Stimulated activated CD8-positive, alpha-beta memory T cell treated with anti-CD3 and anti-CD28 coated beads, Interleukin-7, amount 100 ng/mL, for 48 hours (primary cell): ENCODE measurements around the gene SNX30.

Source experiments
- DNase-seq, 2 donors: peaks; one replicate each; pipeline ENCODE4 v3.0.0-alpha.2; 2020; ENCODE audit warnings: low read depth in 1 of 2; ENCODE audit errors: extremely low read depth in 1 of 2

The SNX30 gene

GRCh38 chr9:112751056-112751795 is 666 bp downstream of the SNX30 start:
- peak in 1 of 2 donors; percentile 34 for DNase-seq

GRCh38 chr9:112752334-112753125 is 2.0 kb downstream of the SNX30 start:
- no peak for DNase-seq

- peak in 1 of 2 donors; percentile 27 for DNase-seq
Measured at GRCh38 chr9:112753725-112754124, 3.2 kb downstream of the SNX30 start.

DNA sequence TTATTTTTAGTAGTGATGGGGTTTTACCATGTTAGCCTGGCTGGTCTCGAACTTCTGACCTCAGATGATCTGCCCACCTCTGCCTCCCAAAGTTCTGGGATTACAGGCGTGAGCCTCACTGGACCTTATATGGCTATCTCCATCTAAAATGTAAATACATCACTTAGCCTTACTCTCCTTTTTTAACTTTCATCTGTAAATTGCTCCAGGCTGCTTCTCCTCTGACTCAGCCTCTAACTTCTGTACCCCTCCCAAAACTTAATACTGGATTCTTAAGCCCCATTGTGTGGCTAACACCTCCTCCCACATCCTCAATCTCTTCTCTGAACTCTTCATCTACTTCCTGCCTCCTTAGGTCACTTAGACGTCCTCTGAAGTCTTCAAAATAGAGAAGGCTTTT is 4.0 kb downstream of the SNX30 start:
- no peak for DNase-seq

DNA sequence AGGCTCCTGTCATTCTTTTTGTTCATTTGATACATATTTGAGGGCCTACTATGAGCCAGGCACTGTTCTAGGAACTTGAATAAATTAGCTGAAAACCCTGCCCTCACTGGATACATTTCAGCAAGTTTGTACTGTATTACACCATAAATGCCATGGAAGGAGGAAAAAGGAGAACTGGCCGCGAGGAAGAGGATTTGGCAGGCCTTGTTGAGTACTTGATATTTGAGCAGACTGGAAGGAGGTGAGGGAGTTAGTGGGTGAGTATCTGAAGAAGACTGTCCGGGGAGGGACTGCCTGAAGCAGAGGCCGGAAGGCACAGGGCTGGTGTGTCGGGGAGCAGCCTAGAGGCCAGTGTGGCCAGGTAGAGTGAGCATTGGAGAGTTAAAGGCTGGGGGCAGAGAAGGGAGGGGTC is 4.5 kb downstream of the SNX30 start:
- no peak for DNase-seq

DNA sequence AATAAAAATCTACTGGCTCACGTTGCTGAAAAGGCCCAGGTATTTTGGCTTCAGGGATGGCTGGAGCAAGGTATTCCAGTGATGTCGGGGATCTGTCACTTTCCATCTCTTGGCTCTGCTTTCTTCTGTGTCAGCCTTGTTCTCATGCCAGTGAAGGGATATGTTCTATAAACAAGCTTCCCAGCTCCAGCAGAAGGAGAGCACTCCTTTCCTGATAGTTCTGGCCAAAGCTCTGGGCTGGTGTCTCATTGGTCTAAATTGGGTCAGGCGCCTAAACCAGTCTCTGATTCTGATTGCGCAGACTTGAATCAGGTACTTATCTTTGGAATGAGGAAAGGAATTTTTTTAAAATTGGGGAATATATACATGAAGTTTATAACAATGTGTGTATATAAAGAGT is 5.1 kb downstream of the SNX30 start:
- DNase-seq, result no peak

DNA sequence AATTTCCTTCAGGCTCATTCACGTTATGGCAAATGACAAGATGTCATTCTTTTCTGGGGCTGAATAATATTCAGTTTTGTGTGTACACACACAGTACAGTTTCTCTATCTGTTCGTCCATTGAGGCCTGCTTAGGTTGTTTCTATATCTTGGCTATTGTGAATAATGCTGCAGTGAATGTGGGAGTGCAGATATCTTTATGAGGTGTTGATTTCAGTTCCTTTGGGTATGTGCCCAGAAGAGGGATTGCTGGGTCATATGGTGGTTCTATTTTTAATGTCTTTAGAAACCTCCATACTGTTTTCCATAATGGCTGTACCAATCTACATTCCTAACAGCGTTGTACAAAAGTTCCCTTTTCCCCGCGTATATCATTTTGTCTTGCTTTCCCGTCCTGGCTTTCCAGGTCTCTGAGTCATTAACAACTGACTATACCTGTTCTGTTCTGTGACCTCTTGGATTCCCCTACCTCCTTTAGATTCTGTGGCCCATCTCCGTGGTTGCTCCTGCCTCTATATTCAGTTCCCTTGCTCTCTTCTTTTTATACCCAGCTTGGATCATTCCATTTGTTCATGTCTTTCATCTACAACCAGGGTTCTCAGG is 6.8 kb downstream of the SNX30 start:
- DNase-seq, result no peak

DNA sequence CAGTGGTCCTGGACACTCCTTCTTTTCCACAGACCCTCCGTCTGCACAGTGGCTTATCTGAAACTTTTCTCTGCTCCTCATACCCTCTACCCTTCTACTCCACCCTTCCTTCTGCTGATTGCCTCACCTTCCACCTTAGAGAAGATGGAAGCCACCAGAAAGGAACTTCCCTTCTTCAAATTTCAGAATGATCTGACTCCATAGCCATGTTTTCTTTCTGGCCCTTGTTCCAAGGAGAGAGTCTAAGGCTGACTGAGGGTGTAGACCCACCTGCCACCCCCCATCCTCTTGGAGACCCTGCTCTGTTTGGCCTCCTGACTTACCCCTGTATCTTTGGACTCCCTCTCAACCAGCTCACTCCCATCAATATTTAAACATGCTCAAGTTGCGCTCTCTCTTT is 7.4 kb downstream of the SNX30 start:
- no peak for DNase-seq

DNA sequence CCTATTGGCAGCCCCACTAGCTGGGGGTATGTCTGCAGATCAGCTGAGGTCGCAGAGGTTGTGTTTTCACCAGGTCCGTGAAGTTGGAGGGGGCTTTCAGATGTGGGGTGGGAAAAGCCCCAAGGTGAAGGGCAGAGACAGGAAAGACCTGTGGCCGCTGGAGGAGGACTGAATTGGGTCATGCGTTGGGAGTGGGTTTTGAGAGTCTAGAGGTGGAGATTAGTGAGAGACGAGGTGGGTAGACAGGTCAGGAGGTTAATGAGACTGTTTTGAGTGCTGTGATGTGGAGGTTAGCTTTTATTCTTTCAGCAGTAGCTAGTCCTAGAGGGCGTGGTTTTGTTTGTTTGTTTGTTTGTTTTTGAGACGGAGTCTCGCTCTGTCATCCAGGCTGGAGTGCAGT is 10.3 kb downstream of the SNX30 start:
- DNase-seq, result no peak

DNA sequence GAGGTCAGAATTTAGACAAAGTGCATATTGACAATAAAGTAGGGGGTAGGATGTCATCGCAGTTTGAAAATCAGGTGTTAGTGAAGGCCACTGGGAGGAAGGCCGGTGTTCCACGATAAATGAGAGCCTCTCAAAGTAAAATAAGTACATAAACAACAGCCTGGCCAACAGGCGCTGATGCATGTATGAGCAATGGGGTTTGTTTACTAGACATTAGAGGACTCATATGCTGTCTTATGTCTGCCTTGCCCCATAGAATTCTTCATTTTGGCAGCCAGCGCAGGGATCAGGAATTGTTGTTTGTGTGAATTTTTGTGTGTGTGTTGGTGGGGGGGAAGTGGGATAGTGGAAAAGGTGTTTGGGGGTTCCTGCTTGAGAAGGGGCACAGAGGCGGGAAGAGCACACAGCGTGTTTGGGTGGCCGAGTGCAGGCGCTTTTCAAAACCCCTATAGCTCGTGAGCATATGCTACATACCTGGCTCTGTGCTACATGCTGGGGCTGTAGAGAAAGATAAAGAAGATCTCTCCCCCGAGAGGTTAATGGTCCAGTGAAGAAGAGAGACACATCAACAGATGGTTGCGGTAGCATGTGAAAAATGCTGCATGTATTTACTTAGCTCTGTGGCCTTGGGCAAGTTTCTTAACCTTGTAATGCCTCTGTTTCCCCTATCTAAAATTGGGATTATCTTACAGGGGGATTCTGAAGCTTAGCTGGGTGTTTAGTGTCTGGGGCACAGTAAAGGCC is 11.5 kb downstream of the SNX30 start:
- no peak for DNase-seq

DNA sequence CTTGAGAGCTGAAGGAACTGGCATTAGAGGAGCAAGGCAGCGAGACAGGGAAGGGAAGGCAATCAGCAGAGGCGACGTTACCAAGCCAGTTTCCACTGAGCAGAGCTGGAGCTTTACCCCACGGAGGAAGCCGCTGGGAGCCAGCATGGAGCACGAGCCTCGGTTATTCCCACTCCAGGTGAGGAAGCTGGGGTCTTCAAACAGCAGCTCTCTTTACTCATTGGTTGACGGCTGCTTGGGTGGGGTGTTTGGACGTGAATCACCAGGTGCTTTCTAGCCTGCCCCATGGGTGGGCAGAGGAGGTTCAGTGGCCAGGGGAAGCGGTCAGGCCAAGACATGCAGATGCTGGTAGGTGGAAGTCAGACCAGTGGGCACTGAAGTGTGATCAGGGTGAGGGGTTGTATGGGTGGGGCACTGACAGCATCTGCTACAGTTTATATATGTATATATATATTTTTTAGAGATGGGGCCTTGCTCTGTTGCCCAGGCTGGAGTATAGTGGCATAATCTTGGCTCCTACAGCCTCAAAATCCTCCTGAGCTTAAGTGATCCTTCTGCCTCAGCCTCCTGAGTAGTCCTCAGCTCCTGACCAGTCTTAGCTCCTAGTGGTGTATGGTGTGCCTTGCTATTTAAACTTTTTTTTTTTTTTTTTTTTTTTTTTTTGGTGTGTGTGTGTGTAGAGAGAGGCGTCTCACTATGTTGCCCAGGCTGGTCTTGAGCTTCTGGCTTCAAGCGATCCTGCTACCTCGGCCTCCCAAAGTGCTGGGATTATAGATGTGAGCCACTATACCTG is 12.4 kb downstream of the SNX30 start:
- DNase-seq, result no peak

DNA sequence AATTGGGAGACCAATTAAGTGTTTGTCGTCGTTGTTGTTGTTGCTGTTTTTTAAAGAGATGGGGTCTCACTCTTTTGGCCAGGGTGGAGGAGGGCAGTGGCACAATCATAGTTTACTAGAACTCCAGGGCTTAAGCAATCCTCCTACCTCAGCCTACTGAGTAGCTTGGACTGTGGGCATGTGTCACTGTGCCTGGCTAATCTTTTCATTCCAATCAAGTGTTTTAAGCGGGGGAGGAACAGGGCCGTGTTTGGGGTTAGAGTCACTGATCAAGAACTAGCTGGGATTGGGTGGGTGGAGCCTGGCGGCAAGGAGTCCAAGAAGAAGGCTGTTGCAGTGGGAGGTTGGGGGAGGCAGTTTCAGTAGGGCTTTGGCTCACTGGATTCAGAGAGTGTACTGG is 13.8 kb downstream of the SNX30 start:
- no peak for DNase-seq

- DNase-seq, result no peak
Measured at GRCh38 chr9:112764837-112765236, 14.3 kb downstream of the SNX30 start.

DNA sequence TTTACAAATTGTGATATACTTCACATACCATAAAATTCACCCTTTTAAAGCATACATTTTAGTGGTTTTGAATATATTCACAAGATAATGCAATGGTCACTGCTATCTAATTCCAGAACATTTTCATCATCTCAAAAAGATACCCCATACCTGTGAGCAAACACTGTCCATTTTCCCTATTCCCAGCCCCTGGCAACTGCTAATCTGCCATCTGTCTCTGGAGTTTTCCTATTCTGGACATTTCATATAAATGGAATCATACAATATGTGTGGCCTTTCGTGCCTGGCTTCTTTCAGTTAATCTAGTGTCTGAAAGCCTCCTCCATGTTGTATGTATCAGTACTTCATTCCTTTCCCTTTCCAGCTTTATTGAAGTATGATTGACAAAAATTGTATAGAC is 14.7 kb downstream of the SNX30 start:
- DNase-seq, result no peak

DNA sequence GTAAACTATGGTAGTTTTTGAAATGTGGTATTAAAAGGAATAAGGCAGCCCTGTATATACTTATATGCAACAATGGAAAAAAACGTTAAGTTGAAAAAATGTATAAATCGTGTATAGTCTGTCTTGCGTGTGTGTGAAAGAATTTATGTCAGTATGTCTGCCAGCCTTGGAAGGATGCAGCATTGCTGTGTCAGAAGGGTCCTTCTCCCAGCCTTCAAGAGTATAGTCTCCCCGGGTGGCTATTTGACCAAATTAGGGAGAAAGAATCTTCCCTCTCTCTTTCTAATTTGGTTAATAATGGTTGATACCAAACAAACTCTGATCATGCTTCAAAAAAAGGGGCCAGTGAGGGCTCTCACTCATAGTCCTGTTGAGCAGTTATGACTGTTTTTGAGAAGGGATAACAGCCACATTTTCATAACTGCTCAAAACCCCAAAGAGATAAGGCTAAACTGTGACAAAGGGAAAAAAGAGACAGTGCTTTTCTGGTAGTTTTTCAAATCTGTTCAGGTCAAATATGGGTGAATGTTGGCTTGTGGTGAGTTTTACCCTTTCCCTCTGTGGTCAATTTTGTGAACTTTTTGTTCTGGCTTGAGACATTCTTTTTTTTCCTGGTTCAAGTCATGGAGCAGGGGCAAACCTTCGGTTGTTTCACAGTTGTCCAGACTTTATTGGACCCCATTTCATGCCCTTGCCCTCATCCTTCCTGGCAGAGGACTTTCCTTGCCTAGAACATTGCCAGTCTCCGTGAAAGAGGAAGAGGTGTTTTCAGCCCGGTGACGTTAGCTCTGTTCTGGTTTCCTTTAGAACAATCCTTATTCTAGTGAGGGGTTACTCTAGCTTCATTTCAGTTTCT is 21.0 kb downstream of the SNX30 start:
- DNase-seq, result no peak

DNA sequence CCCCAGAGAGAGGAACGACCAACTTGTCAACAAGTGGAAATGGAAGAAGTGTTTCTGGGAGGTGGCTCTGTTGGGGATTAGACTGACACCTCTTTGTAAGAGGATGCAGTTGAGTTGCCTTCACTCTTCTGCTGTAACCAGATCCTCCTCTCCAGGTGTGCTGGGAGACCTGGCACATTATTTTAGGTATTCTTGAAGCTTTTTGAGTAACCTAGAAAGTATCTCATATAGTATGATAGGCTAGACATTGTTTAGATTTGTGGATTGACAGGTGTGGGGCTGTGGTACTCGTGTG is 21.6 kb downstream of the SNX30 start:
- no peak for DNase-seq

DNA sequence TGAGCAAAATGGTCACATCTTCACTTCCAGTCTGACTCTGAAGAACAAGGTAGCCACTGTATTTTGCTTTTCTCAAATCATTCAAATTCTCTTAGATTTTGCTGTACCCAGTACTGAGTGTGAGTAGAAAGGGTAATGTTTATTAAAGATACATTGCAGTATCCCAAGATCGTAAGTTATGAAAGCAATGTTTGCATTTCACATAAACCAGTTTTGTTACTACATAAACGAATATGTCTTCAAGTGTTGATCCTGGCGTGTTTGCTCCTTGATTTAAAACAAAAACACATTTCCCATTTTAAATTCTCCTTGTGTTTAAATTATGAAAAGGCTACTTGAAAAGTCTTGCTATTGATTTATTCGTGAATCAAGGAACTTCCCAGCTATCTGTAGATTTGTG is 22.0 kb downstream of the SNX30 start:
- DNase-seq, result no peak

- no peak for DNase-seq
Measured at GRCh38 chr9:112774006-112774996, 23.7 kb downstream of the SNX30 start.

DNA sequence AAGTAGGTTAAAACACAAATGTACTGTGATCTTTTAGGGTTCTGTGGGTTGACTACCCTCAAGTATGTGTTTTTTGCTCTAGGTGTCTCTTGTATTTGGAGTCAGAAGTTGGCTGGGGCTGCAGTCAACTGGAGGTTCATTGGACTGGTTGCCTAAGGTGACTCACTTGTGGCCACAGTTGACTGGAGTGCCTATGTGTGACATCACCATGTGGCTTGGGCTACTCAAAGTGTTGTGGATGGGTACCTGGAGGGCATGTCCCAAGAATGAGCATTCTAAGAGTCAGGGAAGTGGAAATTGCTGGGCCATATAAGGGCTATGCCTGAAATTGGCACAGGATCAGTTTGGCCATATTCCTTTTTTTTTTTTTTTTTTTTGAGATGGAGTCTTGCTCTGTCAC is 27.4 kb downstream of the SNX30 start:
- peak in 1 of 2 donors; percentile 14 for DNase-seq
